ENCODE results near the gene C6orf132. TPM values are rescaled to one million over a fixed set of nuclear protein-coding genes. Genes with fewer than 3 reads are reported as not detected.
A peak's percentile ranks its signal among the peaks of the same experiment; 100 is the strongest.

Gene C6orf132
- total RNA-seq, 1 experiment from 2014 or later, result 88.5 TPM

- TF ChIP-seq CTCF (IDR thresholded peaks at IDR 0.05; ENCODE audit: unreplicated experiment), result no peak
- Mint-ChIP-seq H3K9me3 (ENCODE audit: low read depth, unreplicated experiment) (no peaks in the 10 kb centered on the region), H3K4me3 (ENCODE audit: low read depth, unreplicated experiment) (peak overlapping the region; percentile 74), H3K4me1 (ENCODE audit: low read depth, unreplicated experiment) (peaks cover 60% of the 10 kb centered on the region), H3K36me3 (ENCODE audit: insufficient read depth, unreplicated experiment) (peaks cover 68% of the 10 kb centered on the region), H3K27ac (ENCODE audit: unreplicated experiment) (peak overlapping the region; percentile 89), H3K27me3 (ENCODE audit: unreplicated experiment) (no peaks in the 10 kb centered on the region)
- BruUV-seq (replicated peaks), result no TSS peak
- no peak for DNase-seq
- intact Hi-C loops (cut with micrococcal nuclease; ENCODE audit: unreplicated experiment), result no loop called here
- CTCF ChIA-PET, result interaction anchor here (2.5 kb wide), 1 partner anchor 23 kb away, joined by 8 read pairs; no protein-coding TSS in a partner anchor
These were observed 760 bp downstream of the C6orf132 start for GRCh38 chr6:42141603-42142117.

DNA sequence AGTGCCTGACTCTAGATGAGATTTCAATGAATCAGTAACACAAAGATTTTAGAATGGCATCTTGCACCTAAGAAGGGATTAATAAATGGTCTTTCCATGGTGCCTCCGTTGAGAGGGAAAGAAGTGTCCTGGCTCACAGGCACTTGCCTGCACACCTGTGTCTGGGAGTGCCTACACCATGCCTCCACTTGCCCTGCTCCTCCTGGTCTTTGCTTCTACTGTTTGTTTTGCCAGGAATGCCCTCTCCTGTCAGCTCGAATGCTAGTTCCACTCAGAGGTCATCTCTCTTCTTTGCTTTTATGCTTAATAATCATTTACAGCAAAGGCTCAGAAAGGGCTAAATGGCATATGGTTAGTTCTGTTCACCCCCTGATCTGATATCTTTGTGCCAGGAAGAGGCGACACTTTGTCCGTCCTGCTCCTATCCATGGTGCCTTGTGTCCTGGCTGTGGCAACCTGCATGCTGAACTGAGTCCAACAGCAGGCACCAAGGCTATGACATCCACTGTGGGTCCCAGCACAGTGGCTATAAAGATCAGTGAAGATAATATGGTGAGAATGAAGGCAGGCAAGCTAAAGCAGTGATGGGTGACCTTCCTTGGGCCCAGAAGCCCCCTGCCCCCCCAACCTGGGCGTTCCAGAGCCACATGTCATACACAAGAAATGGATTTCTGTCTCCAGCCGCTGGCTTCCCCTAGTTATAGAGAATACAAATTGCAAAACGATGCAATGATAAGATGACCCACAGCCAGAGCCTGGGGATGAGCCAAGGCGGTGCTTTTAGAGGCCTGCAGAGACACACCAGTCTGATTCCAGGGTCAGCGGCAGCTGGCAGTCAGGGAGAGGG lies 1.4 kb downstream of the C6orf132 start:
- H3K4me1 Mint-ChIP-seq (ENCODE audit: low read depth, unreplicated experiment), result peaks cover 67% of the 10 kb centered on the region
- DNase-seq, result no peak
- peaks cover 74% of the 10 kb centered on the region for H3K36me3 Mint-ChIP-seq (ENCODE audit: insufficient read depth, unreplicated experiment)
- H3K9me3 Mint-ChIP-seq (ENCODE audit: low read depth, unreplicated experiment), result no peaks in the 10 kb centered on the region
- CTCF ChIA-PET, result interaction anchor here (2.5 kb wide), 1 partner anchor 22 kb away, joined by 8 read pairs; no protein-coding TSS in a partner anchor
- no TSS peak for BruUV-seq (replicated peaks)
- H3K27ac Mint-ChIP-seq (ENCODE audit: unreplicated experiment), result peak overlapping the region; percentile 89
- no peak for TF ChIP-seq CTCF (IDR thresholded peaks at IDR 0.05; ENCODE audit: unreplicated experiment)
- peak overlapping the region; percentile 74 for H3K4me3 Mint-ChIP-seq (ENCODE audit: low read depth, unreplicated experiment)
- H3K27me3 Mint-ChIP-seq (ENCODE audit: unreplicated experiment), result no peaks in the 10 kb centered on the region
- intact Hi-C loops (cut with micrococcal nuclease; ENCODE audit: unreplicated experiment), result no loop called here

- no TSS peak for BruUV-seq (replicated peaks)
- no peak for TF ChIP-seq CTCF (IDR thresholded peaks at IDR 0.05; ENCODE audit: unreplicated experiment)
- intact Hi-C loops (cut with micrococcal nuclease; ENCODE audit: unreplicated experiment), result no loop called here
- H3K36me3 Mint-ChIP-seq (ENCODE audit: insufficient read depth, unreplicated experiment), result peaks cover 74% of the 10 kb centered on the region
- peak overlapping the region; percentile 74 for H3K4me3 Mint-ChIP-seq (ENCODE audit: low read depth, unreplicated experiment)
- no peaks in the 10 kb centered on the region for H3K9me3 Mint-ChIP-seq (ENCODE audit: low read depth, unreplicated experiment)
- DNase-seq, result peak; percentile 73
- CTCF ChIA-PET, result interaction anchor here (1.0 to 2.5 kb wide), 5 partner anchors 17 to 57 kb away, joined by 3 to 15 read pairs (median 5); no protein-coding TSS in a partner anchor
- H3K27me3 Mint-ChIP-seq (ENCODE audit: unreplicated experiment), result no peaks in the 10 kb centered on the region
- H3K4me1 Mint-ChIP-seq (ENCODE audit: low read depth, unreplicated experiment), result peaks cover 68% of the 10 kb centered on the region
- peak overlapping the region; percentile 89 for H3K27ac Mint-ChIP-seq (ENCODE audit: unreplicated experiment)
These were observed 2.4 kb downstream of the C6orf132 start for GRCh38 chr6:42140032-42140431.

- peaks cover 77% of the 10 kb centered on the region for H3K36me3 Mint-ChIP-seq (ENCODE audit: insufficient read depth, unreplicated experiment)
- BruUV-seq (replicated peaks), result no TSS peak
- TF ChIP-seq CTCF (IDR thresholded peaks at IDR 0.05; ENCODE audit: unreplicated experiment), result no peak
These were observed 3.5 kb downstream of the C6orf132 start for GRCh38 chr6:42138630-42139619.

More at GRCh38 chr6:42138630-42139619, 3.5 kb downstream of the C6orf132 start:
- Mint-ChIP-seq H3K4me3 (ENCODE audit: low read depth, unreplicated experiment) (peak overlapping the region; percentile 74), H3K27ac (ENCODE audit: unreplicated experiment) (peak overlapping the region; percentile 89), H3K4me1 (ENCODE audit: low read depth, unreplicated experiment) (peaks cover 70% of the 10 kb centered on the region), H3K9me3 (ENCODE audit: low read depth, unreplicated experiment) (no peaks in the 10 kb centered on the region), H3K27me3 (ENCODE audit: unreplicated experiment) (no peaks in the 10 kb centered on the region)
- DNase-seq, result no peak
- CTCF ChIA-PET, result interaction anchor here (0.6 to 2.5 kb wide), 5 partner anchors 16 to 52 kb away, joined by 4 to 15 read pairs (median 8); no protein-coding TSS in a partner anchor
- intact Hi-C loops (cut with micrococcal nuclease; ENCODE audit: unreplicated experiment), result loop anchor here (1.0 kb wide), 1 partner anchor 40 kb away; no protein-coding TSS in a partner anchor
